Astrocyte (in vitro differentiated cells and primary cell): ENCODE results near the gene PEMT. TPM values are rescaled to one million over a fixed set of nuclear protein-coding genes. Genes with fewer than 3 reads are reported as not detected.

Experiments used
- DNase-seq: peaks from one replicate; pipeline ENCODE4 v3.0.0-alpha.2; 2010; ENCODE audit warnings: low read depth
- FAIRE-seq: peaks from 2 replicates; lab custom pipeline; 2011; peaks lifted over from hg19 to GRCh38; lab: Jason Lieb, UNC
- H2AFZ ChIP-seq: 2 replicates; pipeline ENCODE4 v1.6.0; 2012; ENCODE audit warnings: low read depth, low read length, inconsistent platforms
- H3K27ac ChIP-seq: 2 replicates; pipeline ENCODE4 v1.5.1; 2011; ENCODE audit warnings: low read depth, low read length, inconsistent platforms
- H3K27me3 ChIP-seq: 2 replicates; pipeline ENCODE4 v1.6.0; 2011; ENCODE audit warnings: low read length, inconsistent platforms; ENCODE audit not compliant: insufficient read depth
- H3K36me3 ChIP-seq: 2 replicates; pipeline ENCODE4 v1.5.1; 2011; ENCODE audit warnings: low read length, inconsistent platforms; ENCODE audit not compliant: insufficient read depth
- H3K4me1 ChIP-seq: 2 replicates; pipeline ENCODE4 v1.5.1; 2011; ENCODE audit warnings: low read length, inconsistent platforms; ENCODE audit not compliant: insufficient read depth
- H3K4me2 ChIP-seq: 2 replicates; pipeline ENCODE4 v1.6.0; 2012; ENCODE audit warnings: low read length, inconsistent platforms
- H3K4me3 ChIP-seq: 2 replicates; pipeline ENCODE4 v1.5.1; 2011; ENCODE audit warnings: low read depth, mild to moderate bottlenecking, low read length, inconsistent platforms; ENCODE audit not compliant: insufficient read depth
- H3K79me2 ChIP-seq: 2 replicates; pipeline ENCODE4 v1.6.0; 2012; ENCODE audit warnings: mild to moderate bottlenecking, low read length, inconsistent platforms; ENCODE audit not compliant: insufficient read depth
- H3K9ac ChIP-seq: 2 replicates; pipeline ENCODE4 v1.6.0; 2012; ENCODE audit warnings: mild to moderate bottlenecking, low read length, inconsistent platforms
- H3K9me3 ChIP-seq: 2 replicates; pipeline ENCODE4 v1.5.1; 2012; ENCODE audit warnings: low read depth, mild to moderate bottlenecking, low read length, inconsistent platforms; ENCODE audit not compliant: insufficient read depth
- H4K20me1 ChIP-seq: 2 replicates; pipeline ENCODE4 v1.6.0; 2012; ENCODE audit warnings: low read length, inconsistent platforms; ENCODE audit not compliant: insufficient read depth
- H3K27ac Mint-ChIP-seq: one replicate; pipeline ENCODE4 v1.8.0; 2021; ENCODE audit warnings: mild to moderate bottlenecking, mixed read lengths; ENCODE audit not compliant: unreplicated experiment
- H3K27me3 Mint-ChIP-seq: one replicate; pipeline ENCODE4 v1.8.0; 2021; ENCODE audit warnings: low read depth, mixed read lengths; ENCODE audit not compliant: unreplicated experiment
- H3K36me3 Mint-ChIP-seq: one replicate; pipeline ENCODE4 v1.8.0; 2021; ENCODE audit warnings: low read depth, mixed read lengths; ENCODE audit not compliant: unreplicated experiment
- H3K4me1 Mint-ChIP-seq: one replicate; pipeline ENCODE4 v1.8.0; 2021; ENCODE audit warnings: low read depth, mixed read lengths; ENCODE audit not compliant: unreplicated experiment
- H3K4me3 Mint-ChIP-seq: one replicate; pipeline ENCODE4 v1.8.0; 2021; ENCODE audit warnings: mild to moderate bottlenecking, moderate library complexity, mixed read lengths; ENCODE audit not compliant: unreplicated experiment
- H3K9me3 Mint-ChIP-seq: one replicate; pipeline ENCODE4 v1.8.0; 2021; ENCODE audit warnings: mild to moderate bottlenecking, mixed read lengths; ENCODE audit not compliant: unreplicated experiment
- CTCF ChIP-seq: IDR thresholded peaks from 2 replicates; pipeline ENCODE4 v1.5.1; 2011; ENCODE audit warnings: low read depth, mild to moderate bottlenecking, inconsistent platforms, low read length, moderate library complexity; ENCODE audit not compliant: insufficient read depth
- EZH2 ChIP-seq: IDR thresholded peaks from 2 replicates; pipeline ENCODE4 v1.6.1; 2012; ENCODE audit warnings: mild to moderate bottlenecking, low read length, inconsistent platforms; ENCODE audit not compliant: insufficient read depth
- total RNA-seq: library from RNA; stranded (reverse); gene quantifications from 2 replicates; pipeline ENCODE4 v1.2.1, GENCODE V29; 2021

The PEMT gene
- total RNA-seq, 1 donor from 2014 or later, result 19.5 TPM

- H3K27me3 ChIP-seq, result peaks cover 10% of the 10 kb centered on the region
- TF ChIP-seq EZH2 (no peak), CTCF (no peak)
- Mint-ChIP-seq H3K36me3 (peaks cover 1% of the 10 kb centered on the region), H3K4me3 (no peak overlapping the region), H3K4me1 (peaks cover 3% of the 10 kb centered on the region), H3K27ac (no peak overlapping the region), H3K27me3 (peaks cover 44% of the 10 kb centered on the region), H3K9me3 (no peaks in the 10 kb centered on the region)
- H3K36me3 ChIP-seq, result no peaks in the 10 kb centered on the region
- peaks cover 19% of the 10 kb centered on the region for H3K4me1 ChIP-seq
- DNase-seq (no peak), FAIRE-seq (no peak)
- H3K4me2 ChIP-seq, result no peak overlapping the region
- H4K20me1 ChIP-seq, result peaks cover 14% of the 10 kb centered on the region
- H3K4me3 ChIP-seq, result no peak overlapping the region
- no peak overlapping the region for H3K9ac ChIP-seq
- H3K79me2 ChIP-seq, result no peaks in the 10 kb centered on the region
- no peak overlapping the region for H2AFZ ChIP-seq
- H3K9me3 ChIP-seq, result no peaks in the 10 kb centered on the region
- no peak overlapping the region for H3K27ac ChIP-seq
Measured at GRCh38 chr17:17497845-17498520, 93.5 kb downstream of the PEMT start.

- H3K9ac ChIP-seq, result peak overlapping the region; percentile 73
- peak overlapping the region; percentile 60 for H3K4me3 Mint-ChIP-seq
- H3K36me3 ChIP-seq, result no peaks in the 10 kb centered on the region
- H3K27me3 Mint-ChIP-seq, result peaks cover 38% of the 10 kb centered on the region
- H3K9me3 ChIP-seq, result no peaks in the 10 kb centered on the region
- H3K36me3 Mint-ChIP-seq, result no peaks in the 10 kb centered on the region
- H3K4me1 ChIP-seq, result peaks cover 19% of the 10 kb centered on the region
- H3K79me2 ChIP-seq, result no peaks in the 10 kb centered on the region
- peak overlapping the region; percentile 20 for H2AFZ ChIP-seq
- peaks cover 3% of the 10 kb centered on the region for H3K4me1 Mint-ChIP-seq
- DNase-seq (peak; percentile 5), FAIRE-seq (no peak)
- H3K27ac ChIP-seq, result no peak overlapping the region
- TF ChIP-seq CTCF (no peak), EZH2 (no peak)
- no peak overlapping the region for H3K4me3 ChIP-seq
- no peaks in the 10 kb centered on the region for H3K9me3 Mint-ChIP-seq
- H4K20me1 ChIP-seq, result peaks cover 21% of the 10 kb centered on the region
- peaks cover 10% of the 10 kb centered on the region for H3K27me3 ChIP-seq
- H3K4me2 ChIP-seq, result peak overlapping the region; percentile 99
- no peak overlapping the region for H3K27ac Mint-ChIP-seq
Measured at GRCh38 chr17:17497065-17497844, 94.3 kb downstream of the PEMT start.
